Upper lobe of left lung (tissue), 6 donors: Measurements from ENCODE around the gene CFAP221. TPM values are rescaled to one million over a fixed set of nuclear protein-coding genes. Genes with fewer than 3 reads are reported as not detected.
A peak's percentile ranks its signal among the peaks of the same experiment; 100 is the strongest.

Experiments used
- ATAC-seq, 2 donors: fragments of 200-7000 bp; cut with Tn5 transposase; one replicate each; pipeline ENCODE4 v1.9.1; 2022; ENCODE audit warnings: mild to moderate bottlenecking in 2 of 2, moderate library complexity in 2 of 2; ENCODE audit not compliant: low FRiP score in 2 of 2
- DNase-seq, 2 donors: peaks; one replicate each; pipeline ENCODE4 v3.0.0-alpha.2; 2019 to 2020
- H3K27ac ChIP-seq, 4 donors: fragments of 200-600 bp; sonication (generic); one replicate each; pipeline ENCODE4 v1.5.1; 2016 to 2019
- H3K27me3 ChIP-seq, 4 donors: fragments of 200-600 bp; sonication (generic); one replicate each; pipeline ENCODE4 v1.5.1; 2017 to 2019
- H3K36me3 ChIP-seq, 4 donors: fragments of 200-600 bp; sonication (generic); one replicate each; pipeline ENCODE4 v1.5.1; 2016 to 2019
- H3K4me1 ChIP-seq, 4 donors: fragments of 200-600 bp; sonication (generic); one replicate each; pipeline ENCODE4 v1.5.1; 2018 to 2019
- H3K4me3 ChIP-seq, 4 donors: fragments of 200-600 bp; sonication (generic); one replicate each; pipeline ENCODE4 v1.5.1; 2017 to 2019; ENCODE audit warnings: mild to moderate bottlenecking in 2 of 4, moderate library complexity in 1 of 4
- H3K9me3 ChIP-seq, 4 donors: fragments of 200-600 bp; sonication (generic); one replicate each; pipeline ENCODE4 v1.5.1; 2018 to 2019
- CTCF ChIP-seq, 6 experiments: fragments of 450-650 bp in 4 of 6; fragments of 200-600 bp in 2 of 6; sonication (generic) in 2 of 6; IDR thresholded peaks; one replicate each; pipeline ENCODE4 v1.5.1; 2016 to 2019; ENCODE audit warnings: antibody characterized with exemption in 6 of 6
- EP300 ChIP-seq, 4 donors: sonication (generic); formaldehyde crosslinking; IDR thresholded peaks; one replicate each; pipeline ENCODE4 v1.5.1; 2017; ENCODE audit warnings: antibody characterized with exemption in 4 of 4, control low read depth in 2 of 4
- POLR2A ChIP-seq, 4 donors: fragments of 450-650 bp; IDR thresholded peaks; one replicate each; pipeline ENCODE4 v1.5.1; 2016 to 2017; ENCODE audit warnings: antibody characterized with exemption in 4 of 4, mild to moderate bottlenecking in 2 of 4
- POLR2AphosphoS5 ChIP-seq, 2 donors: sonication (generic); formaldehyde crosslinking; IDR thresholded peaks; one replicate each; pipeline ENCODE4 v1.5.1; 2017; ENCODE audit warnings: antibody characterized with exemption in 2 of 2
- whole genome bisulfite sequencing, 2 donors: methylation state at CpG; one replicate each; pipeline ENCODE4 v1.1.5; 2017 to 2018; 5-methylcytosine and 5-hydroxymethylcytosine counted together
- total RNA-seq, 6 donors: library from RNA; depleted of rRNA in 4 of 6; stranded (reverse); fragments of >200 nt in 4 of 6; gene quantifications; one replicate each; pipeline versions ENCODE4 v1.1.0 to v1.2.1, GENCODE V29; 2016 to 2021
- donor health status: DM: no; HTN: no; CAD: no; lungs with moderate emphysema.
- donor health status: DM: no; HTN: yes; CAD: no; lungs with severe emphysema.

CFAP221 gene
- total RNA-seq, 6 donors from 2014 or later, result 13.9 to 67.5 (median 30.9) TPM

GRCh38 chr2:119650846-119651370 is 106.7 kb downstream of the CFAP221 start:
- TF ChIP-seq CTCF (IDR thresholded peaks at IDR 0.05) (no peak), EP300 (IDR thresholded peaks at IDR 0.05) (no peak), POLR2A (IDR thresholded peaks at IDR 0.05) (no peak), POLR2AphosphoS5 (IDR thresholded peaks at IDR 0.05) (peak; percentile 10 to 24)
- Histone ChIP-seq H3K4me1 (peaks cover 0 to 18% (median 6%) of the 10 kb centered on the region in 4 donors), H3K27me3 (no peaks in the 10 kb centered on the region), H3K9me3 (peaks cover 0 to 13% (median 4%) of the 10 kb centered on the region in 4 donors), H3K27ac (no peak overlapping the region), H3K4me3 (no peak overlapping the region), H3K36me3 (no peaks in the 10 kb centered on the region)
- DNase-seq (no peak), ATAC-seq (no peak)
- WGBS, 2 donors, result 60 to 80% methylated on average over 2 of the region's 2 CpGs

GRCh38 chr2:119657466-119658145 is 113.4 kb downstream of the CFAP221 start:
- DNase-seq, result no peak
- Histone ChIP-seq H3K36me3 (no peaks in the 10 kb centered on the region), H3K4me3 (no peak overlapping the region), H3K27ac (peak overlapping the region in 2 of 4 donors; percentile 32 to 36), H3K27me3 (no peaks in the 10 kb centered on the region), H3K9me3 (no peaks in the 10 kb centered on the region), H3K4me1 (peaks cover 0 to 13% (median 4%) of the 10 kb centered on the region in 4 donors)
- ATAC-seq, result peak in 1 of 2 donors; percentile 26
- WGBS, 2 donors, result 31 to 46% methylated on average over 8 of the region's 8 CpGs
- TF ChIP-seq EP300 (IDR thresholded peaks at IDR 0.05), result no peak
- TF ChIP-seq POLR2AphosphoS5 (IDR thresholded peaks at IDR 0.05), result peak in 1 of 2 donors; percentile 31

- ATAC-seq (peak; percentile 21 to 62), DNase-seq (peak in 1 of 2 donors; percentile 46)
- H3K4me1 ChIP-seq, result peaks cover 0 to 13% (median 4%) of the 10 kb centered on the region in 4 donors
- no peak overlapping the region for H3K4me3 ChIP-seq
- no peaks in the 10 kb centered on the region for H3K9me3 ChIP-seq
- no peaks in the 10 kb centered on the region for H3K27me3 ChIP-seq
- TF ChIP-seq CTCF (IDR thresholded peaks at IDR 0.05), result peak; percentile 55 to 83 (median 71)
- TF ChIP-seq EP300 (IDR thresholded peaks at IDR 0.05), result no peak
- H3K36me3 ChIP-seq, result no peaks in the 10 kb centered on the region
- H3K27ac ChIP-seq, result no peak overlapping the region
- WGBS, 2 donors, result 45 to 59% methylated on average over 8 of the region's 8 CpGs
Measured at GRCh38 chr2:119659601-119660342, 115.5 kb downstream of the CFAP221 start.

- 56 to 78% methylated on average over 7 of the region's 7 CpGs for WGBS, 2 donors
- TF ChIP-seq CTCF (IDR thresholded peaks at IDR 0.05) (no peak), POLR2AphosphoS5 (IDR thresholded peaks at IDR 0.05) (no peak), POLR2A (IDR thresholded peaks at IDR 0.05) (no peak), EP300 (IDR thresholded peaks at IDR 0.05) (no peak)
Measured at GRCh38 chr2:119660343-119660658, 116.1 kb downstream of the CFAP221 start.

GRCh38 chr2:119662297-119662696 is 118.0 kb downstream of the CFAP221 start:
- TF ChIP-seq CTCF (IDR thresholded peaks at IDR 0.05) (no peak), POLR2A (IDR thresholded peaks at IDR 0.05) (no peak), EP300 (IDR thresholded peaks at IDR 0.05) (no peak), POLR2AphosphoS5 (IDR thresholded peaks at IDR 0.05) (no peak)
- no peak for ATAC-seq
- H3K36me3 ChIP-seq, result no peaks in the 10 kb centered on the region
- no peaks in the 10 kb centered on the region for H3K9me3 ChIP-seq
- no peaks in the 10 kb centered on the region for H3K27me3 ChIP-seq
- no peak overlapping the region for H3K27ac ChIP-seq
- peaks cover 0 to 12% (median 0%) of the 10 kb centered on the region in 4 donors for H3K4me1 ChIP-seq
- no peak for DNase-seq
- 73 to 76% methylated on average over 3 of the region's 3 CpGs for WGBS, 2 donors
- no peak overlapping the region for H3K4me3 ChIP-seq

More at GRCh38 chr2:119660343-119660658, 116.1 kb downstream of the CFAP221 start:
- H3K27ac ChIP-seq, result no peak overlapping the region
- no peak overlapping the region for H3K4me3 ChIP-seq
- H3K27me3 ChIP-seq, result no peaks in the 10 kb centered on the region
- peaks cover 0 to 13% (median 4%) of the 10 kb centered on the region in 4 donors for H3K4me1 ChIP-seq
- H3K36me3 ChIP-seq, result no peaks in the 10 kb centered on the region
- no peaks in the 10 kb centered on the region for H3K9me3 ChIP-seq
- ATAC-seq, result no peak
- DNase-seq, result no peak
